Uterus (tissue), 2 donors: Measurements from ENCODE around the gene C11orf58.

ENCODE experiments used
- CTCF ChIP-seq, 4 experiments: fragments of 200-600 bp in 2 of 4; fragments of 450-650 bp in 2 of 4; sonication (generic) in 2 of 4; IDR thresholded peaks; one replicate each; pipeline ENCODE4 v1.5.1; 2016 to 2019; ENCODE audit warnings: antibody characterized with exemption in 4 of 4, mild to moderate bottlenecking in 2 of 4, moderate library complexity in 1 of 4
- POLR2A ChIP-seq, 2 donors: fragments of 450-650 bp; IDR thresholded peaks; one replicate each; pipeline ENCODE4 v1.6.1; 2016; ENCODE audit warnings: antibody characterized with exemption in 2 of 2, mild to moderate bottlenecking in 1 of 2, moderate library complexity in 1 of 2

GRCh38 chr11:16750417-16750816 lies 12.0 kb downstream of the C11orf58 start:
- no peak for TF ChIP-seq CTCF (IDR thresholded peaks at IDR 0.05)
- no peak for TF ChIP-seq POLR2A (IDR thresholded peaks at IDR 0.05)
